SIG-M5 (cell line): ENCODE measurements around the gene PRKCA.

Experiments
- DNase-seq: peaks from one replicate; lab custom pipeline; 2025; lab: John Stamatoyannopoulos, UW

The PRKCA gene

GRCh38 chr17:66655461-66655860 lies 353.0 kb downstream of the PRKCA start:
- no peak for DNase-seq

- no peak for DNase-seq
These were observed 353.4 kb downstream of the PRKCA start for GRCh38 chr17:66655861-66656260.

GRCh38 chr17:66661411-66662256 lies 359.2 kb downstream of the PRKCA start:
- DNase-seq = no peak

DNA sequence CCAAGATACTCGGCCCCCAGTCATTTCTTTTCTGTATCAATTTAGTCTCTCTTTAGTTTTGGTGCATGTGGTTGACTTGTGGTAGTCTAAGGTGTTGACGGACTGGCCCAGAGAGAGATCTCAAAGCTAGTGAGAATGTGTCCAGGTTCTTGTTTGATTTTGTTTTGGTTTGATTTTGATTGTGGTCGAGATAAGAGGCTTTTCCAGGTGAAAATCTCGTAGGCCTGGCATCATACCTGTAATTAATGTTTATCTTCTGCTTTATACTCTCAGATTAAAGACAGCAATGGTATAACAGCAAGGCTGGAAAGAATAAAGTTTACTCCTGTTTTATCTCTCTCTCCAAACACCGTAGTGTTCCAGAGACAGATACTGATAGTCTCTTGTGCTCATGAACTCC lies 360.1 kb downstream of the PRKCA start:
- DNase-seq = no peak

- no peak for DNase-seq
These were observed 360.7 kb downstream of the PRKCA start for GRCh38 chr17:66663041-66663606.

GRCh38 chr17:66664336-66664735 lies 361.9 kb downstream of the PRKCA start:
- no peak for DNase-seq

DNA sequence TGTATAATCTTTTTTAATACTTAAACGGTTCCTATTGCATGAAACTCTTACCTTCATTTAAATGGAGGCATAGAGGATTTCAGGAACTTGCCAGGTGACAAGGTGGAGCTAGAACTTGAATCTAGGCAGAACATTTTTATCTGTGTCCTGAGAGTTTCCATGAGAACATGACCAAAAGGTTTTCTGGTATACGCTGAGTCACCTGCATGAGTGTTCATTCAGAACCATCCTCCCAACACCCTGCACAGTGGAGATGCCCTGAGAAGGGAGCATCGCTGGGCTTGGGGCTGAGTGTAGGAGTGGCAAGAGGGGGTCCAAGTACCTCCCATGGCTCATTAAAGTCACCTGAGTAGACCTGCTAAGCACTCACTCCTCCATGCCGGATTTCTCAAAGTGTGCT lies 362.8 kb downstream of the PRKCA start:
- no peak for DNase-seq

GRCh38 chr17:66667090-66667489 lies 364.7 kb downstream of the PRKCA start:
- DNase-seq = no peak

- no peak for DNase-seq
These were observed 365.1 kb downstream of the PRKCA start for GRCh38 chr17:66667491-66668030.

DNA sequence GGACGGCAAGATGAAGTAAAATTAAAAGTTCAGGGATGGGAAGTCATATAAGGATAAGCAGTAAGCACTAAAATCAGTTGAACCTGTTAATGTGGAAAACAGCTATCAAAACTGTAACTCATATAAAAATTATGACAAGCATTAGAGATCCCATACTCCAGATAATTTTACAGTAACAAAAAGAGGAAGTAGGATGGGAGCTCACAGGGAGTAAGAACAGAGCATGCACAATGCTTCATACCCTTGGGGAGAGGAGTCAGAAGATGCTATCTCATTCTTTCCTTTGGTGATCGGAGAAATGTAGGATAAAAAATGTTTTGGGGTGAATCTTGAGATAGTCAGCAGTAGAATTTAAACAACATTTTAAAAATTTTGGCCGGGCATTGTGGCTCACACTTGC lies 367.8 kb downstream of the PRKCA start:
- DNase-seq = no peak

DNA sequence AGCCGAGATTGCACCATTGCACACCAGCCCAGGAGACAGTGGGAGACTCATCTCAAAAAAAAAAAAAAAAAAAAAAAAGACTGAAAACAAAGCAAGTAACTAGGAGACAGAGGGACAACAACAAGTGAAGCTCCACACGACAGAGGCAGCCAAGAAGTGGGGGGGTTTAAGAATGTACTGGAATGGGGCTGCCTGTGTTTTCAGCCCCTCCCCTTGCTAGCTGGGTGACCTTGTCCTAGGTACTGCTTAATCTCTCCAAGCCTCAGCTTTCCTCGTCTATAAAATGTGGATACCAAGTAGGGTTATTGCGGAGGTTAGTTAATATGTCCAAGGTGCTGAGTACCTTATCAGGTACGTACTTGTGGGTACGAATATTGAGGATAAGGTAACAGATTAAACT lies 368.7 kb downstream of the PRKCA start:
- DNase-seq = no peak

- no peak for DNase-seq
These were observed 371.4 kb downstream of the PRKCA start for GRCh38 chr17:66673668-66674276.

DNA sequence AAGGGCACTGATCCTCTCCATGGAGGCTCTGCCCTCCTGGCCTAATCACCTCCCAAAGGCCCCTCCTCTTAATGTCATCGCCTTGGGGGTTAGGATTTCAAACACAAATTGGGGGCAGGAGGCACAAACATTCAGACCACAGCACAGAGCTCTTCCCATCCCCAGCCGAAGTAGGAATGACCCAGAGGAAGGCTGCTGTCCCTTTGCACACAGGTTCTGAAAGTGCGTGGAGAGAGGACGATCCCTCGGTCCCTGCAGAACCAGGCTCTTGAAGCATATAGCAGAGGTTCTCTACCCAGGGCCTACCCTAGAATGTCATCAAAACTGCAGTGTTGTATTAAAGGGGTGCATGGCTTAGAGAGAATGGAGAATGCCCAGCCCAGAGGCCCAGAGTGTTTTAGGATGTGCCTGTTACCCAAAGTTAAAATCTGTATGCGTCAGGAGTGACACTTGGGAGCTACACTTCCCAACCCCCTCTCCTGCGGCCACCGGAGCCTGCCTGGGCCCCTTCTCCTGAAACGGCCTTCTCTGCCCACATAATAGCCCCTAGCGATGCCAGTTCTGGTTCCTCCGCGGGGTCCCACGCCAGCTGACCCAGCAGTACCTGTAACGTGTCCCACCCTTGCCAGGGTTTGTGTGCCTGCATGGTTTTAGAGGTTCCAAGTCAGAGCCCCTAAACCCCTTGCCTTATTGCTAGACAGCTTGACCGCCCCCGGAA lies 373.0 kb downstream of the PRKCA start:
- DNase-seq = no peak

DNA sequence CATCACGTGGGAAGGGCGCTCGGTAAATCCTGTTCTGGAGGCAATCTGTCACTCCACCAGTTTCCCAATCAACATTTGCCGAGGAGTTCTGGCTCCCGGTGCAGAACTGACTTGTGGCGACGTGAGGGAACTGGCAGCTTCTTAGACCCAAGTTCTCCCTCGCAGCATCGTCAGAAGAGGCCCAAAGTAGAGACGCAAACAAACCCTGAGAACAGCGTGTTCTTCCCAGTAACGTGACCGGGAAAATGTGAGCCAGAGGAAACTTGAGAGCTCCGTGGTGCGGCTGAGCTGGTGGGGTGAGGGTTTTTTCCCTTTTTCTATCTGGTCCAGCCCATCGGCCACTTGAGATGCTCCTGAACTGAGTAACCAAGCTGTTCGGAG lies 373.6 kb downstream of the PRKCA start:
- no peak for DNase-seq

- DNase-seq = no peak
These were observed 374.0 kb downstream of the PRKCA start for GRCh38 chr17:66676421-66676820.

GRCh38 chr17:66677201-66677981 lies 375.0 kb downstream of the PRKCA start:
- DNase-seq = no peak

DNA sequence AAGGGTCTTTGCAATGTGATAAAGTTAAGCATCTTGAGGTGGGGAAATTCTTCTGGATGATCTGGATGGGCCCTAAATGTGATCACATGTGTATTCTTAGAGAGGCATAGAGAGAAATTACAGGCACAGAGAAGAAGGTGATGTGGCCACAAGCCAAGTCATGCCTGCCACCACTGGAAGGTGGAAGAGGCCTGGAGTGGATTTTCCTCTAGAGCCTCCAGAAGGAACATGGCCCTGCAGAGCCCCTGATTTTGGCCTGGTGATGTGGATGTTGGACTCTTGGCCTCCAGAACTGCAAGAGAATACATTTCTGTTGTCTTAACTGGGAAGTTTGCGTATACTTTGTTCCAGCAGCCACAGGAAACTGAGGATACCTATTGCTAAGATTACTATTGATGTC lies 375.6 kb downstream of the PRKCA start:
- no peak for DNase-seq

DNA sequence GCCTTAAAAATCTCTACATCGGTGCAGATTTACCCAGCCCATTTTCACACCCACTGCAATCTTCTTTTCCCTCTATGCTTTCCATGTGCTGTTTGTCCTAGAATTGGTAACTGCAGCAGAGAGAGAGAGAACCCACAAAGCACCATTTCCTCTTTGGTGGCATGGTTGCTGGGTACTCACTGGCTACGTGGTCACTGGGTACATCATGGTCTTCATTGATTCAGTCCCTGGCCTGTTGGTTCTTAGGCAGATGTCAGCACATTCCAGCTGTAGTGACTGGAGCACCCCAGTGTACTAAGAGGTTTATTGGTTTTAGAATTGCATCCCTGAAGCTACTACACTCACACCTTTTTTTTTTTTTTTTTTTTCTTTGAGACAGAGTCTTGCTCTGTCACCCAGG lies 376.4 kb downstream of the PRKCA start:
- DNase-seq = no peak

DNA sequence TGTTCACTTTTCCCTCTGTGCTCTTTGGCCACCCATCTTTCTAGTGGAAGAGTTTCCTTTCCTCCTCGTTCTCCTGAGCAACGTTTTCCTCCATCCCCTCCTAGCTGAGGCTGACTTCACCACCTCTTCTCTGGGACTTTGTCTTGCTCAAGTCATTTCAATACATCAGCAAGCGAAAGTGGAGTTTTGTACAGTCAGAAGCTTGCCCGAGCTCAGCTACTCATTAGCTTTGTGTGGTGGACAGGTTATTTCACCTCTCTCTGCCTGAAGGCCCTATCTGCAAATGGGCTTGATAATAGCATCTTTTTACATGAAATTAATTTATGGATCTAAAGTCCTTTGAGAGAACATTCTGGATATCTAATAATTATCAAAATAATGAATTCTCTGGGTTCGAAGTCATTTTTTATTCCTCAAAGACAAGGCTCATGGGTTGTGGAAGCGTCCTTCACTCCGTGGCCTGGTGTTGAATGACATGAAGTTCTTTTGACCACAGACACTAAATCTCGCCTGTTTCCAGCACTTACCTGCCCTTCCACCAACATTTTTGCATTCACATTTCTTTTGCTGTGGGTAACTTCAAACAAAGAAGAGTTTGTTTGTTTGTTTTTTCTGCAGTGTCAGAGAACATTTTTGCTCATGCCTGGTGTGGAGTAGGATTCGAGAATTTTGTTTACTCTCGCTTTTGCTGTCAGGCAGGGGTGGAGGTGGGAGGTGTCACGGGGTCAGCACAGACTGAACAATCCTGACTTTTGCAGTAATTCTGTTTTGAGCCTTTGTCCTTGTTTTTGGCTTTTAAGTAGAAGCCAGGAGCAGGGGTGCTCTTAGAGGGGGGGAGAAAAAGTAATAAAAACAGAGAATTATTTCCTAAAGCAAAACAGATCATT lies 377.5 kb downstream of the PRKCA start:
- no peak for DNase-seq

DNA sequence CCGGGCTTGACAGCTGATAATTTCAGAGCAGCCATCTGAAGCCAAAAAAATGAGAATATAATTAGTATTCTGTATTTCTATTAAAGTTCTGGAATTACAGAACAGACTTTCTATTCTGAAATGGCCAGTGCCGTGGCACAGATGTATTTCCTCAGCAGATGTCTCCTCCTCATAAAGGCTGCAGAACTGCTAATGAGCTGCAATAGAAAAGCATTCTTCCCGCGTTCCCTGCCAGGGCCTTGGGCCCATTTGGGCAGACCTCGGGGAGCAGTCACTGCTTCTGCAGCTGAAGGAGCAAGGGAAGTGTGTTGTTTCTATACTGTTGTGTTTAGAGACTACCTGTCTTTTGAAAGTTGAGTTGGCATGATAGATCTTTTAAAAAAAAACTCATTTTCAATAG lies 379.9 kb downstream of the PRKCA start:
- DNase-seq = no peak

- DNase-seq = no peak
These were observed 381.8 kb downstream of the PRKCA start for GRCh38 chr17:66684261-66684660.
